NCI-H2081 treated with DMSO at 0.1 percent for 48 hours (cell line): ENCODE data around the gene C1orf115.
A peak's percentile ranks its signal among the peaks of the same experiment; 100 is the strongest.
"Not testable (repeated sequence)": the region's sequence is repeated elsewhere in the genome, so short reads cannot be mapped to it uniquely, and the experiment has no call there.

ENCODE experiments used
- DNase-seq: peaks from one replicate; lab custom pipeline; 2025; lab: John Stamatoyannopoulos, UW

The C1orf115 gene

GRCh38 chr1:220690140-220691052, at the start of gene C1orf115:
Gene C1orf115, plus strand, starts transcription at chr1:220690363. Its CDS starts 40 bp downstream, at chr1:220690403.
- peak; percentile 48 for DNase-seq

DNA sequence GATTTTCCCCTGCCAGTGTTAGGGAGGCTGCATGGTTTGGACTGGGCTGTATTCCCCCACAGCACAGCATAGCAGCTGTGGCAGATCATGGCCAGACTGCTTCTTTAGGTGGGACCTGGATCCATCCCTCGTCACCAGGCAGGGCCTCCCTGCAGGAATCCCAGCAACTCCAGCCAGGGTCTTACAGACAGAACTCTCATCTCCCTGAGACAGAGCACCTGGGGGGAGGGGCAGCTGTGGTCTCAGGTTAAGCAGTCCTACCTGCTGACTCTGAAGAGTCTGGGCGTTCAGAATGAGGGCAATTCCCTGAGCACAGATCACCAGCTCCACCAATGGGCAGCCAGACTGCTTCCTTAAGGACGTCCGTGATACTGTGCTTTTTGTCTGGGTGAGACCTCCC, 47.9 kb upstream of the C1orf115 start:
- DNase-seq: no peak

DNA sequence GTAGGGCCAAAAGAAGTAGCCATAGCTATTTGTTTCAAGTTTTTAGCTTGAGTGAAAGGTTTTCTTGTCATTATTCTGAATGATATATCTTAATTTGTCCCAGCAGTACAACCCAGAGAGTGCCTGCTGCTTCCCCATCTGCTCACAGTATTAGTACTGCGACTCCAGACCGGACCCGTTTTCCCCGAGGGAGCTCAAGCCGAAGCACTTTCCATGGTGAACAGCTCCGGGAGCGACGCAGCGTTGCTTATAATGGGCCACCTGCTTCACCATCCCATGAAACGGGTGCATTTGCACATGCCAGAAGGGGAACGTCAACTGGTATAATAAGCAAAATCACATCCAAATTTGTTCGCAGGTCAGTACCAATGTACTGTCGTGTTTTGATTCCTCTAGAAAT, 37.2 kb upstream of the C1orf115 start:
- DNase-seq: no peak

DNA sequence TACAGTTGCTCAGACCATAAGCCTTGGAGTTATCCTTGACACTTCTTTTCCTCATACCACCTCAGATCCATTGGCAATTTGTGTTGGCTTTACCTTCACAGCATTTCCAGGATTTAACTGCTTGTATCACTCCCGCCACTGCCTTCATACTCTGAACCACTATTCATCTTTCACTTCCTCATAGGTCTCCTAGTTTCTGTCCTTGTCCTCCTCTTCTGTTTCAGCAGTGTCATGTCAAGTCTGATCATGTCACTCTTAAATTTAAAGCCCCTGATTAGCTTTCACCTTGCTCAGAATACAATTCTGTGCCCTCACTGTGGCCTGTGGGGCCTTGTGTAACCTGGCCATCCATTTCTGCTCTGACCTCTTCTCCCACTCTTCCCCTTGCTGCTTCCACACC, 34.7 kb upstream of the C1orf115 start:
- no peak for DNase-seq

GRCh38 chr1:220655961-220656740, 34.0 kb upstream of the C1orf115 start:
- no peak for DNase-seq

DNA sequence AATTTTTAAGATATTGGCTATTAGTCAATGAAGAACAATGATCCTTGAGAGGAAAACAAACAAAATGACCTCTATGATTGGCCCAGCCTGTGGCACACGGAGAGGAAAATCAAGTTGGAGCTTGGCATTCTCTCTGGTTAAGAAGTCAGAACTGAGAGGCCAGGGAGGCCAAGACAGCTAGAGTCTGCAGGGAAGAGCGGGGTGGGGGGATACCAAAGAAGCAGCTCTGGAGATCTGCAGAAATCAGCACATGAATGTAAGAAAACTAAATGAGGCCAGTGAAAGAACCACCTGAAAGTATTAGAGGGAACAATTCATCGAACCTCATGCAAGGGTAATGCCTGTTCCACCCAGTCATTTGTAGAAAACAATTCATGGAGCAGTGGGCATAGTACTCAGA, 23.8 kb upstream of the C1orf115 start:
- no peak for DNase-seq

- DNase-seq: no peak
Observed at GRCh38 chr1:220669005-220669404, 21.2 kb upstream of the C1orf115 start.

GRCh38 chr1:220670365-220670764, 19.8 kb upstream of the C1orf115 start:
- DNase-seq: no peak

DNA sequence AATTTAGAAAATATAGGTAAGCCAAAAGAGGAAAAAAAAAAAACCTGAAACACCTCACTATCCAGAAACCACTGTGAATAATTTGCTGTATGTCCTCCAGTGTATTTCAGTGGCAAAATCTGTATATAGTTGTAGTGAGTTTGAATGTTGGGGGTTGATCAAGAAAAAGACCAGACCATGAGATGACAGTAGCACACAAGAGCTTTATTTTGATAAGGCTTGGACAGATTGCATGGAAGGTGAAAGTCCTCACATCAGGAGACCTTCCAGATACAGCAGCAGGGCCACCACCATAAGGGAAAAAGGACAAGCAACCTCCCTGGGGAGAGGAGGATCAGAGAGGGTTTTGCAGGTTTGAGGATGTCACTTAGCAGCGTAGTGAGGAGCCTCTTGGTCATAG, 16.2 kb upstream of the C1orf115 start:
- no peak for DNase-seq

GRCh38 chr1:220677251-220677650, 12.9 kb upstream of the C1orf115 start:
- no peak for DNase-seq

DNA sequence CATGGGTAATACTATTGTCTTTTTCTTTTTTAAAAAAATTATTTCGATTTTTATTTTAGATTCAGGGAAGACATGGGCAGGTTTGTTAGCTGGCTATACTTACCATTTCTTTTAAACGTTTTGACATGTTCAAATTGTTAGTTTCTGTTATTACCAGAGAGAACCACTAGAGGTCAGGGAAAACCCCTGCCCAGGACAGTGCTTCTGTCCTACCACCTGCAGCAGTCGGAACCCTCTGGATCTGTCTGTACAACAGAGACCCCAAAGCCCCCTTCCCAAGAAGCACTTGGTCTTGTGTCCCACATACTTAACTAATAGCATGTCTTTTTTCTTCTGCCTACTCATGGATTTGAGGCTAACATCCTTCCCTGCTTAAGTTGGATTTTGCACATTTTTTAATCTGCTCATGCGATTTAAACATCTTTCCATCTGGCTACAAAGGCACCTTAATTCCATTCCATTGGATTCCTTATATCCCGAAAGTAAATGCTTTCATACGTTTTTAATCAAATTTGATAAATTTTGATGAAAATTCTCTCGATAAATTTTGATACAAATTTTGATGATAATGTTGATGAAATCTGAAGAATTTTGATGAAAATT, 10.0 kb upstream of the C1orf115 start:
- peak; percentile 49 for DNase-seq

DNA sequence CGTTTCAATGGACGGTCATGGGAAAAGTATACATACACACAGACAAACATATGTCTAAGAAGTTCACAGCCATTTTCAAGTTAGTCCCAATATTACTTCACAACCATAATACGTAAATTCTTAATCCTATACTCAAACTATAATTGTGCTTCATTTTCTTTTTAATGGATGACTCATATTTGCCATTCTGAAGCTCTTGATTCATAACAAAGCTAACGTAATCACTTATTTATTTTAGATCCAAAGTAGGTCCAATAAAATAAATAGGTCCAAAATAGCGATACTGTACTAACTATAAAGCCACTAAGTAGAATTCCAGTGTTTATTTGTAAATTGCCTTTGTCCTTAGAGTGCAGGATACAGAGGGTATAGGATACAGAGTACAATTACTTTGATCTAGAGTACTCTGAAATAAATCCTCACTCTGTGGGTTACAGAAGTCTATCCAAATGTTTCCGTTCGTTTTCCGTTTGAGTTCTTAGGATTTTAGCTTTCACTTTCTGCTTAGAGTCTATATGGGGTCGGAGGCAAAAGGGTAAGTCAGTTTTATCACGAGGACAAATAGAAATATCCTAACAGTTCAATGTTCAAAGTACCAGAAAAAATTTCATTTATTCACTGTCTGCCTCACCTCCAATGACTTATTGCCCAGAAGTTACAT, 8.8 kb upstream of the C1orf115 start:
- no peak for DNase-seq

DNA sequence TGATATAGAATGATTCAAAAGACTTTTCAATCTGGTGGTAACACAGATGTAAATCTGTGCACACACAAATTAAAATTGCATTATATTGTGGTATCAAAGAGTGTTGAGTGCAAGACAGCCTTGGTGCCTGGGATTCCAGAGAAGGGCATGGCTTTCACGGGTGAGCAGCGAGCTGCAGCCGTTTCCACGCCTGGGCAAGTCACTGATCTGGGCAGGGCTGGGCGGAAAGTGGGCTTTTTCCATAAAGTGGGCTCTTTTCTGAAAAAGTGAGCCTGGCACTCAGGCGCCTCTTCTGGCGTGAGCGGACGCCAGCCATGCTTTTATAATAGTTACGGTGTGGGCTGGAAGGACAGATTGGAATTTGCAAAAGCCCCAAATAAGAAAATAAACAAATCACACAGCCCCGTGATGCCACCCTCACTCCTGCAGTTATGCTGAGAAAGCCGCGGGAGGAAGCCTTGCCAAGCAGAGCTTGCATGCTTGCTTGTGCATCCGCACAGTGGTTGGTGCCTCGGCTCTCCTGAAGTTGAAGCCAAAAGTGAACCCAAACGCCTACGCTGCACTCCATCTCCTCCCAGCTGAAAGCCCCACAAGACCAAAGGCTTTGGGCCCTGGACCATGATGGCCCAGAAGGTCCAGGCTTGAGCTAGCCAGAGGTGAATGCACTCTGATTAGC, 7.1 kb upstream of the C1orf115 start:
- no peak for DNase-seq

DNA sequence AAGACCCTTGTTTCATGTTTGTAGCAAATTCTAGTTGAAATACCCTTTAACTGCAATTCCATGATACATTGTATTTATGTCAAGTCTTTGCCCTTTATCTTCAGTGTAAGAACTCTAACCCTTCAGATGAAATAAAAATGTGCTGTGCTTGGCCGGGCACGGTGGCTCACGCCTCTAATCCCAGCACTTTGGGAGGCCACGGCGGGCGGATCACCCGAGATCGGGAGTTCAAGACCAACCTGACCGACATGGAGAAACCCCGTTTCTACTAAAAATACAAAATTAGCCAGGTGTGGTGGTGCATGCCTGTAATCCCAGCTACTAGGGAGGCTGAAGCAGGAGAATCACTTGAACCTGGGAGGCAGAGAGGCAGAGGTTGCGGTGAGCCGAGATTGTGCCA, 6.4 kb upstream of the C1orf115 start:
- not testable (repeated sequence) for DNase-seq

DNA sequence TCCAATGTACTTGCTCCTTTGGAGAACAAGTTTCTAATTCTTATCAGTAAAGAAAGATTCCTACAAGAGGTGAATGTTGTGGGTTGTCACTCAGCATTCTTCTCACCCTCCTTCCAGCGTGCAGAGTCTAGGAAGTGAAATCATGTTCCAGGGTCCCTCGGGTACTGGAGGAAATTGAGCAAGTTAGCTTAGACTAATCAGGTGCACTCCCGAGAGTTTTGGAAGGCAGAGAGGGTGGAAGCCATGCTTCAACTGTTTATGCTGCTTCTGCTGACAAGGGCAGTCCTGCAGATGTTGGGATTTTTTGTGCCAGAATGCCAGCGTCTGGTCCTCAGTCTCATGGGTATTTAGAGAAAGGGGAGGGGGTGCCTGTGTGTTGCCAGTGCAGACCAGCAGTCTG, 5.3 kb upstream of the C1orf115 start:
- DNase-seq: no peak

DNA sequence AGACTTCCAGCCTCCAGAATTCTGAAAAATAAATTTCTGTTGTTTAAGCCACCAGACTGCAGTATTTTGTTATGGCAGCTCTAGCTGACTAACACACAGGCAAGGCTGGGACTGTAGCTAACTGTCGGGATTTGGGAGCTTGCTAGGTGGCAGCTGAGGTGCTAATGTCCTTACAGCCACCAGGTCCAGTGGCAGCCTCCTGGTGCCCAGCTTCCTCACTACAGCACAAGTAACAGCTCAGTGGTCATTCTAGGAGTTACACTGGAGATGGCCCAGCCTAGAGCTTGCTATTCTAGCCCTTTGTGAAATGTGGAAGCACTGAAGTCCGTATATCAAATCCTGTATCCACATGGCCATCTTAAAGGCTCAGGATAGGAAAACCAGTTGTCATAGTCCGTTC, 4.3 kb upstream of the C1orf115 start:
- DNase-seq: no peak

DNA sequence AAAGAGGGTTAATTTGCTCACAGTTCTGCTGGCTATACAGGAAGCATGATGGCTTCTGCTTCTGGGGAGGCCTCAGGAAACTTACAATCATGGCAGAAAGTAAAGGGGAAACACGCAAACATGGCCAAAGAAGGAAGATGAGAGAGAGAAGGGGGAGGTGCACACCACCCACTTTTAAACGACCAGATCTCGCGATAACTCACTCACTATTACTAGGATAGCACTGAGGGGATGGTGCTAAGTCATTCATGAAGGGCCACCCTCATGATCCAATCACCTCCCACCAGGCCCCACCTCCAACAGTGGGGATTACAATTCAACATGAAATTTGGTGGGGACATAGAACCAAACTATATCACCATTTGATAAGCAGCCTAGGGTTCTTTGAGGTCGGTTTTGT, 2.4 kb upstream of the C1orf115 start:
- no peak for DNase-seq

- no peak for DNase-seq
Observed at GRCh38 chr1:220689666-220690065, 497 bp upstream of the C1orf115 start.

- DNase-seq: no peak
Observed at GRCh38 chr1:220691053-220691684, 1.0 kb downstream of the C1orf115 start.

DNA sequence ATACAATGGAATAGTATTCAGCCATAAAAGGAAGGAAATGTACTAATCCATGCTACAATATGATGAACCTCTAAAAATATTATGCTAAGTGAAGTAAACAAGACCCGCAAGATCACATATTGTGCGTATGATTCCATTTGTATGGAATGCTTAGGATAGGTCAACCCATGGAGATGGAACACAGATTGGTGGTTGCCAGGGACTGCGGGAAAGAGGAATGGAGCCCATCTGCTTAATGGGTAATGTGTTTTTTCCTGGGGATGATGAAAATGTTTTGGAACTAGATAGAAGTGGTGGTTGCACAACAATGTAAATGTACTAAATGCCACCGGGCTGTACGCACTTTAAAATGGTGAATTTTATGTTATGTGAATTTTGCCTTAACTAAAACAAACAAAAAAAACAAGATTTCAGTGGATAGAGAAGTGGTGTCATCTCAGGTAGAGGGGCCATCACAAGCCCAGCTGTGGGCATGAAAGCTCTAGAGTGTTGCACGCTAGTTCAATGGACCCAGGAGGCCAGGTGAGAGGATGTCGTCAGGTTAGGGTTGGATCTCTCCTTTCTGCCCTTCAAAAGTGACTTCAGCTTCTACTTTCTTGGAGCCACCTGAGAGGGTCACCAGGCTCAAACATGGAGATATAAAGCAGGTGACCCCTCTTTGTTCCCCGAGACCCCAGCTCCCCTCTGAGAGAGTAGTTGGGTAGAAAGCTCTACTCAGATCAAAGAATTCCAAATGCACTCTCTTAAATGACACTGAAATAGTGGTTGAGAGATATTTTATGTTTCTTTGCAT, 2.5 kb downstream of the C1orf115 start:
- no peak for DNase-seq
